Muscle of leg (tissue), 11 donors: Measurements from ENCODE around the gene TGM1. TPM values are rescaled to one million over a fixed set of nuclear protein-coding genes. Genes with fewer than 3 reads are reported as not detected.

Experiments
- DNase-seq: peaks from one replicate; pipeline ENCODE4 v3.0.0; 2013
- H3K27ac ChIP-seq: one replicate; pipeline ENCODE4 v1.5.1; 2013; ENCODE audit warnings: mild to moderate bottlenecking, low read length, control low read depth
- H3K27me3 ChIP-seq: one replicate; pipeline ENCODE4 v1.6.1; 2013; ENCODE audit warnings: low read length; ENCODE audit not compliant: control insufficient read depth, insufficient read depth
- H3K36me3 ChIP-seq: one replicate; pipeline ENCODE4 v1.6.1; 2013; ENCODE audit warnings: low read length; ENCODE audit not compliant: control insufficient read depth, insufficient read depth
- H3K4me1 ChIP-seq: one replicate; pipeline ENCODE4 v1.6.1; 2013; ENCODE audit warnings: low read length; ENCODE audit not compliant: control insufficient read depth, insufficient read depth
- H3K4me3 ChIP-seq: one replicate; pipeline ENCODE4 v1.5.1; 2013; ENCODE audit warnings: low read length, control low read depth
- H3K9me3 ChIP-seq: replicated peaks from 2 replicates; pipeline ENCODE4 v1.6.1; 2013; ENCODE audit warnings: low read depth, low read length; ENCODE audit not compliant: control insufficient read depth
- WGBS: methylation state at CpG from one replicate; pipeline ENCODE4 v1.1.5; 2013; ENCODE audit warnings: missing lambda C conversion rate; ENCODE audit not compliant: insufficient coverage; 5-methylcytosine and 5-hydroxymethylcytosine counted together
- polyA plus RNA-seq, 8 donors: library from polyadenylated mRNA; unstranded; fragments of 120-200 nt; gene quantifications; one replicate each; pipeline versions ENCODE4 v1.2.1 to v1.2.3, GENCODE V29; 2013; ENCODE audit warnings: inconsistent platforms in 1 of 8, low replicate concordance in 1 of 8; ENCODE audit not compliant: insufficient read length in 8 of 8, insufficient read depth in 1 of 8
- total RNA-seq: library from RNA; stranded (reverse); fragments of 120-200 nt; gene quantifications from one replicate; pipeline ENCODE4 v1.2.4, GENCODE V29; 2013

The TGM1 gene
- total and polyA plus RNA-seq, 9 donors = 0.71 to 3.0 (median 1.1) TPM

DNA sequence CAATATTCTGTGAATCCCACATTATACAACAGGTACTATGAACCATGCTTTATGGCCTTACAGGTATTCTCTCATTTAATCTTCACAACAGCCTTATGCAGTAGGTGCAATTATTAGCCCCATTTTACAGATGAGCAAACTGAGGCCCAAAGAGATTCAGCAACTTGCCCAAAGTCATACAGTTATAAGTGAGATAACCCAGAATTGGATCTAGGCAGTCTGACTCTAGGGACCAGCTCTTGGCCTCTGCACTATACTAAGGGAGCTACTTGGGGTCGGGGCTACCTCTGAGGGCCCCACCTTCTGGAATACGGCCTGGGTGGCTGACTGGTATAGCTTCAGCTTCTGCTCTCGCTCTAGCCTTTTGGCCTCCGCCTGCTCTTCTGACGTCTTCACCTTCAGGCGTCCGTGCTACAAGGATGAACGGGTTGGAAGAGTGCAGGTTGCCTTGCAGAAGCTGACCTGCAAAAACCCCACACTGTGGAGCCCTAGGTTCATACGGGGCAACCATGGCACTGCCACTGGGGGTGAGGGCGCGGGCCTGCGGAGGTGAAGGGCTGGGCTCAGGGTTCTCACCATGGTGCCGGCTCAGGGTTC, 7.7 kb upstream of the TGM1 start:
- peaks cover 30% of the 10 kb centered on the region for H3K36me3 ChIP-seq
- H3K4me3 ChIP-seq = peak overlapping the region; percentile 67
- peaks cover 9% of the 10 kb centered on the region for H3K4me1 ChIP-seq
- WGBS = 7% methylated on average over 10 of the region's 13 CpGs
- no peaks in the 10 kb centered on the region for H3K27me3 ChIP-seq
- DNase-seq = no peak
- H3K9me3 ChIP-seq = no peaks in the 10 kb centered on the region
- peak overlapping the region; percentile 87 for H3K27ac ChIP-seq

DNA sequence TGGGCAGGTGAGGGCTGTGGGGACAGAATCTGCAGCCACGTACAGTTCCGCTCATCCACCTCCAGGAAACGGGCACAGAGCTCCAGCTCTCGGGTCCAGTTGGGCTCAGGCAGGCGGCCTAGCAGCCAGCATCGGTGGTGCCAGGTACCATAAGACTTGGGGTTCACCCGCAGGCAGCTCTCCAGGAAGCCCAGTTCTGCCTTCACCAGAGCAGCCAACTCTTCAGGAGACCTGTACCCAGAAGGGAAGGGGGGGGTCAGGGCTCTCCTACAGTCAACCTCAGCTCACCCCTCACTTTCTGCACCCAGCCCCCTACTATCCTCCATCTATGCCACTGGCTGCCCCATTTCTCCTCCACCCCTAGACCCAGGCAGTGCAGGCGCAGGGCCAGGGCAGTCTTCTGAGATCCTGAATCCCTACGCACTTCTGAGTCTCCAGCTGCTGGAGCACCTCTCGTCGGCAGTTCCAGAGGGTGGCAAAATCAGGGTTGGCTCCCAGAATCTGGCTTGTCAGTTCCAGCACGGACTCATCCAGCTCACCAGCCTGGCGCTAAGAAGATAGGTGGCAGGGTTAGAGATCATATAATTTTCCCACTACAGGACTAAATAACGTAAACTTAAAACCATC, 7.0 kb upstream of the TGM1 start:
- 95% methylated on average over 14 of the region's 14 CpGs for whole genome bisulfite sequencing
- H3K36me3 ChIP-seq = peaks cover 32% of the 10 kb centered on the region

DNA sequence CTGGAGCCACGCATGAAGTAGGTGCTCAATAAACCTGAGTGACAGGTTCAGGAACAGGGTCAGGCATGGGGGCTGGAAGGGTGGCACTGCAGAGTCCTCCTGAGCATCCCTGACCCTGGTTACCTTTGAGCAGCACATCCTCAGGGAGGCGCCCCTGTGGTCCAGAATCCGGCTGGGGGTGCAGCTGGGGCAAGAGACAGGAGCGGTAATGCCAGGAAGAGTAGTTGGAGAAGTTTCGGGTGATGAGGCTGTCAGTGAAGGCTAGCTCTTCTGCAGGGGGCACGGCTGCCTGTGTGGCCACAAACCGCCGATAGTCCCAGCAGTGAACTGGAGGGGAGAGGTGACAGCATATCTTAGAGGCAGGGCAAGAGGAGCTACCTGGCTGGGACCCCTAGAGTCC, 6.4 kb upstream of the TGM1 start:
- Histone ChIP-seq H3K27ac (no peak overlapping the region), H3K36me3 (peaks cover 33% of the 10 kb centered on the region), H3K4me1 (peaks cover 9% of the 10 kb centered on the region), H3K9me3 (no peaks in the 10 kb centered on the region), H3K27me3 (no peaks in the 10 kb centered on the region), H3K4me3 (no peak overlapping the region)
- no peak for DNase-seq
- WGBS = 97% methylated on average over 6 of the region's 8 CpGs

More for the DNA sequence above, 7.0 kb upstream of the TGM1 start:
- H3K27me3 ChIP-seq = no peaks in the 10 kb centered on the region
- H3K4me1 ChIP-seq = peaks cover 9% of the 10 kb centered on the region
- no peak for DNase-seq
- H3K27ac ChIP-seq = no peak overlapping the region
- no peaks in the 10 kb centered on the region for H3K9me3 ChIP-seq
- H3K4me3 ChIP-seq = no peak overlapping the region

- H3K36me3 ChIP-seq = peaks cover 33% of the 10 kb centered on the region
- H3K27me3 ChIP-seq = no peaks in the 10 kb centered on the region
These were observed 5.2 kb upstream of the TGM1 start for GRCh38 chr14:24268225-24268624.

DNA sequence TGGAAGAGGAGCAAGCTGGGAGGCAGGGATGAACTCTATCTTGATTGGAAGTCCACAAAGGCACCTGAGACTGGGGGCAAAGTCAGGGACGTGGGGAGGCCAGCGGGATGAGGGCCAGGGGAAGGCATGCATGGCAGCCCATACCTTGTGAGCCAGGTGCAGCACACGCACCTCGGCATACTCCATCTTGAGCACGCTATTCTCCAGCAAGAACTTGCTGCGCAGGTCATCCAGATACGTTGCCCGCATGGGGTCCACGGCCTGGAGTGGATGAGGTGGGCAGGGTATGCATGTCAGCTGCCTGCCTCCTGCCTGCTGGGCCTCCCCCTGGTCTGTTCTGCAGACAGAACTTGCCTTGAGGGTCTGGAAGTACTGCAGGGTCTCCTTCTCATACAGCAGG, 4.5 kb upstream of the TGM1 start:
- H3K9me3 ChIP-seq = no peaks in the 10 kb centered on the region
- DNase-seq = no peak
- no peak overlapping the region for H3K4me3 ChIP-seq
- peaks cover 33% of the 10 kb centered on the region for H3K36me3 ChIP-seq
- no peaks in the 10 kb centered on the region for H3K27me3 ChIP-seq
- WGBS = 94% methylated on average over 9 of the region's 9 CpGs
- no peak overlapping the region for H3K27ac ChIP-seq
- peaks cover 9% of the 10 kb centered on the region for H3K4me1 ChIP-seq

More at GRCh38 chr14:24268225-24268624, 5.2 kb upstream of the TGM1 start:
- no peak for DNase-seq
- H3K4me1 ChIP-seq = peaks cover 9% of the 10 kb centered on the region
- no peak overlapping the region for H3K4me3 ChIP-seq
- H3K9me3 ChIP-seq = no peaks in the 10 kb centered on the region
- 93% methylated on average over 7 of the region's 9 CpGs for WGBS
- no peak overlapping the region for H3K27ac ChIP-seq

GRCh38 chr14:24266344-24267244, 3.6 kb upstream of the TGM1 start:
- no peak overlapping the region for H3K27ac ChIP-seq
- DNase-seq = no peak
- H3K27me3 ChIP-seq = no peaks in the 10 kb centered on the region
- peaks cover 33% of the 10 kb centered on the region for H3K36me3 ChIP-seq
- no peak overlapping the region for H3K4me3 ChIP-seq
- 91% methylated on average over 17 of the region's 18 CpGs for WGBS
- peaks cover 4% of the 10 kb centered on the region for H3K4me1 ChIP-seq
- H3K9me3 ChIP-seq = no peaks in the 10 kb centered on the region

GRCh38 chr14:24264298-24264697, 1.3 kb upstream of the TGM1 start:
- Histone ChIP-seq H3K4me1 (peaks cover 3% of the 10 kb centered on the region), H3K9me3 (no peaks in the 10 kb centered on the region), H3K36me3 (peaks cover 33% of the 10 kb centered on the region), H3K27me3 (no peaks in the 10 kb centered on the region), H3K4me3 (no peak overlapping the region), H3K27ac (no peak overlapping the region)
- peak; percentile 27 for DNase-seq
- WGBS = 53% methylated on average over 4 of the region's 6 CpGs

DNA sequence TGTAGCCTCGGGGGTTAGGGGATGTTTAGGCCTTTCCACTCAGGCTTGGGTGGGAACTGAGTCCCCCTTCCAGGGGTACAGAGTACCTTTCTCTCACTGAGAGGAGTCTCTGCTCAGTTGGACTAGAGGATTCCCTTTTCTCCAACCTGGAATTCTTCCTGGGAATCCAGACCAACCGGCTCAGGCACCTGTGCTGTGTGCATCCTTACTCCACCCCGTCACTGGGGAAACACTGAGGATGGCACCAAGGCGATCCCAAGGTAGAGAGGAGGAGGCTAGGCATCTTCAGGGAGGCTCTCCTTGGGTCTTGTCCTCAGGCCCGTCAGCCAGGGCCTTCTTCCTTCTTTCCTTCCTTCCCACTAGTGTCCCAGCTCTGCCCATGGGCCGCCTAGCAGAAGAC, 871 bp upstream of the TGM1 start:
- Histone ChIP-seq H3K4me1 (peaks cover 5% of the 10 kb centered on the region), H3K4me3 (no peak overlapping the region), H3K9me3 (no peaks in the 10 kb centered on the region), H3K27me3 (no peaks in the 10 kb centered on the region), H3K36me3 (peaks cover 28% of the 10 kb centered on the region), H3K27ac (no peak overlapping the region)
- no CpG with 5 or more reads among the region's 6 CpGs for WGBS
- DNase-seq = no peak

- 89% methylated on average over 19 of the region's 19 CpGs for WGBS
- no peak for DNase-seq
- H3K4me3 ChIP-seq = no peak overlapping the region
- no peak overlapping the region for H3K27ac ChIP-seq
- no peaks in the 10 kb centered on the region for H3K9me3 ChIP-seq
- peaks cover 13% of the 10 kb centered on the region for H3K36me3 ChIP-seq
- peaks cover 5% of the 10 kb centered on the region for H3K4me1 ChIP-seq
- no peaks in the 10 kb centered on the region for H3K27me3 ChIP-seq
These were observed 1.0 kb downstream of the TGM1 start for GRCh38 chr14:24261969-24262327.

DNA sequence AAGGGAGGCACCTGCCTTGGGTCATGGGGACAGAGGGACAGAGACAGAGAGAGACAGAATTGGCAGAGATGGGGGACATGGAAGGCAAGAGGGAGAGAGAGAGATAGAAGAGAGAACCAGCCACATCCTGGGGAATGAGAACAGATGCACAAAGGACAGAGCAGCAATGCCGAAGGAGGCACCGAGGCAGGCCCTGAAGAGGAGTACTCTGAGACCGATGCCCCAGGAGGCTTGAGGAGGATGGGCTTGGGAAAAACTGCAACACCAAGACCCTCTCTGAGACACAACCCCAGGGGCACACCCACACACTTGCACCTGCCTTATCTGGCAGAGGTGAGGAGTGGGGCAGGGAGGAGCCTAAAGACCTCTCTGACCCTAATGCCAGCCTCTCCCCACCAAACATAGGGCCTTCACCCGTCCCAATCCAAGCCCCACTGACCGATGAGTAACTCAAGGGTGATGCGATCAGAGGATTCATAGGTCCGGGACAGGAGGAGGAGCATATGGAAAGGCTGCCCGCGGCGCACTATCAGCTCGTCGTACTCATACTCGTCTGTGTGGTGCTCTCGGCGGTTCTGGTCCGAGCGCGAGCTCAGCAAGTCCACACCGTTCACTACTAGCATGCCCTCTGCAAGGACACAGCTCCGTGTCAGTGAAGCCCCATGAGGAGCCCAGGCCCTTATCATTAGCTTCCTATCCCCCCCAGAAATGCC, 1.6 kb downstream of the TGM1 start:
- Histone ChIP-seq H3K27me3 (no peaks in the 10 kb centered on the region), H3K4me1 (peaks cover 5% of the 10 kb centered on the region), H3K36me3 (peaks cover 8% of the 10 kb centered on the region), H3K9me3 (no peaks in the 10 kb centered on the region), H3K27ac (no peak overlapping the region), H3K4me3 (no peak overlapping the region)
- WGBS = 86% methylated on average over 18 of the region's 20 CpGs
- DNase-seq = no peak
